ENCODE measurements around the gene ZNHIT1.

The ZNHIT1 gene

DNA sequence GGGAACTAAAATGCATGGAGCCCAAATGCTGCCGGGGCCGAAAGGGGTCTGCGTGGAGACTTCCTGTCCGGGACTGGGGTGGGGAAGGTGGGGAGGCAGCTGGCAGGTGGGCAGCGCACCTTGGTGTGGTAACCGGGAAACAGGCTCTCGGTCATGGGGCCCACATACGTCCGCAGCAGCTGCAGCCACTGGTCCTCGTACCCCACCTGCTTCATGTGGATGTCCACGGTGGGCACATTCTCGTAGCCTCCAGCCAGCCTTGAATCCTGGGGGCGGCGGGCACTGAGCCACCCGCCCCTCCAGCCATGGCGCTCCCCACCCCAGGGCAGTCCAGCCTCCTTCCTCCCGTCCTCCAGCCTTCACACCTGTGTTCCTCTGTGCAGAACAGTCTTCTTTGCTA, 10.5 kb upstream of the ZNHIT1 start:
- no peaks in the 10 kb centered on the region for H3K9me3 ChIP-seq
- no peak overlapping the region for H3K27ac ChIP-seq
- no peak overlapping the region for H3K4me3 ChIP-seq (ENCODE audit: low read depth in 1 of 2, low read length in 1 of 2)
- H3K27me3 ChIP-seq, result peaks cover 19% of the 10 kb centered on the region
- H3K4me1 ChIP-seq (ENCODE audit: control insufficient read depth in 1 of 2, insufficient read depth in 1 of 2, low read depth in 1 of 2, low read length in 1 of 2), result peaks cover 9 to 16% of the 10 kb centered on the region in 2 experiments
- peaks cover 56% of the 10 kb centered on the region for H3K36me3 ChIP-seq
- TF ChIP-seq CTCF (IDR thresholded peaks at IDR 0.05), result no peak

DNA sequence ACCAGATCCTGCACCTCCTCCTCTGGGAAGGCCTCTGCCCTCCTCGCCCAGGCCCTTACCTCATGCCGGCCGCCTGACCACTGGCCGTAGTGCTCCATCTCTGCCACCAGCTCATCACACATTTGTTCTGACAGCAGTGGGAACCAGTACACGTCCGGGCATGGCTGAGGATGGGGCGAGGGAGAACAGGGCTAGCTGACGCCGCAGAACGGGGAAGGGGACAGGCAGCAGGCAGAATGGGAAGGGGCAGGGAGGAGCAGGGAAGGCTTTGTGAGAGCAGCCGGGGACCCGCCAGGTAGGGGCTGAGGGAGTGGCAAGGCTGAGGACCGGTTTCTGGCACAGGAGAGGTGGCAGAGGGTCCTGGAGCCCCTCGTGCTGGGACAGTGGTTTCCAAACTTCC, 9.2 kb upstream of the ZNHIT1 start:
- peaks cover 56% of the 10 kb centered on the region for H3K36me3 ChIP-seq
- no peak for TF ChIP-seq CTCF (IDR thresholded peaks at IDR 0.05)
- H3K9me3 ChIP-seq, result no peaks in the 10 kb centered on the region

DNA sequence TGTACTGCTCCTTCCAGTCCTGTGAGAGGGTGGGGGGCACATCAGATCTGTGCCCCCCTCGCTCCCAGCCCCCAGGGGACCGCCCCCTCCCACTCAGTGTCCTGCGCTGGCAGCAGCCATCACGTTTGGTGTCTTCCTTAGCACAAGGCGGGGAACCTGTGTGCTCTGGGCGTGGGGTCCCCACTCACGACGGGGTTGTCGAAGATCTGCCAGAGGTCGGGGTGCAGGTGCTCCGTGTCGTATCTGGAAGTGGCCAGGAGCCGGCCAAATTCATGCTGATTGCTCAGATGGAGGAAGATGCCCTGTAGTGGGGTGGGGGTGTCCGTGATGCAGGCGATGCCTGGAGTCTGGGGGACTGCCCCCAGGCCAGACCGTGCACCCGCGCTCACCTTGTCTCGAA, 7.8 kb upstream of the ZNHIT1 start:
- no peaks in the 10 kb centered on the region for H3K9me3 ChIP-seq
- H3K4me1 ChIP-seq (ENCODE audit: control insufficient read depth in 1 of 2, insufficient read depth in 1 of 2, low read depth in 1 of 2, low read length in 1 of 2), result no peaks in the 10 kb centered on the region
- peaks cover 58% of the 10 kb centered on the region for H3K36me3 ChIP-seq
- no peak overlapping the region for H3K27ac ChIP-seq
- TF ChIP-seq CTCF (IDR thresholded peaks at IDR 0.05), result no peak
- no peak overlapping the region for H3K4me3 ChIP-seq (ENCODE audit: low read depth in 1 of 2, low read length in 1 of 2)
- no peaks in the 10 kb centered on the region for H3K27me3 ChIP-seq

More for the DNA sequence above, 9.2 kb upstream of the ZNHIT1 start:
- Histone ChIP-seq H3K4me1 (ENCODE audit: control insufficient read depth in 1 of 2, insufficient read depth in 1 of 2, low read depth in 1 of 2, low read length in 1 of 2) (peaks cover 8 to 10% of the 10 kb centered on the region in 2 experiments), H3K27me3 (peaks cover 6% of the 10 kb centered on the region), H3K4me3 (ENCODE audit: low read depth in 1 of 2, low read length in 1 of 2) (no peak overlapping the region), H3K27ac (no peak overlapping the region)

DNA sequence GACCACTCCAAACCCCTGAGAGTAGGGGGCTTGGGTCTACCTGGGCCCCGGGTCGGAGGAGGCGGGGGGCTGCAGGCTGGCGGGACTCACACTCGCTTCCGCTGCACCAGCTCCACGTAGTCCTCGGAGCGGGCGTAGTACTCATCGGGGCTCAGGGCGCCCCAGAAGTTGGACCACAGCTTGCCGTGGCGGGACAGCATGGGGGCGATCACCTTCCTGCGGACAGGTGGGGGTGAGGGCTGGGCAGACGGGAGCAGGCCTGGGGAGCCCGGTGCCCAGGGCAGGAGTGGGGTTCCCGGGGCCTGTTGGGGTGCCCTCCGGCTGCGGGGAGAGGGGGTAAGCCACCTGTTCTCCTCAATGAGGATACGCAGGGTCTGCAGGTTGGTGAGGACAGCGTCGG, 6.5 kb upstream of the ZNHIT1 start:
- Histone ChIP-seq H3K4me3 (ENCODE audit: low read depth in 1 of 2, low read length in 1 of 2) (no peak overlapping the region), H3K27ac (no peak overlapping the region), H3K36me3 (peaks cover 51% of the 10 kb centered on the region), H3K27me3 (no peaks in the 10 kb centered on the region), H3K4me1 (ENCODE audit: control insufficient read depth in 1 of 2, insufficient read depth in 1 of 2, low read depth in 1 of 2, low read length in 1 of 2) (peaks cover 3 to 4% of the 10 kb centered on the region in 2 experiments), H3K9me3 (no peaks in the 10 kb centered on the region)
- no peak for TF ChIP-seq CTCF (IDR thresholded peaks at IDR 0.05)

- Histone ChIP-seq H3K27ac (no peak overlapping the region), H3K9me3 (no peaks in the 10 kb centered on the region), H3K36me3 (peaks cover 46% of the 10 kb centered on the region), H3K4me1 (ENCODE audit: control insufficient read depth in 1 of 2, insufficient read depth in 1 of 2, low read depth in 1 of 2, low read length in 1 of 2) (peaks cover 8 to 10% of the 10 kb centered on the region in 2 experiments), H3K4me3 (ENCODE audit: low read depth in 1 of 2, low read length in 1 of 2) (no peak overlapping the region), H3K27me3 (no peaks in the 10 kb centered on the region)
- no peak for TF ChIP-seq CTCF (IDR thresholded peaks at IDR 0.05)
These were observed 6.0 kb upstream of the ZNHIT1 start for GRCh38 chr7:101212014-101212413.
